Measurements from ENCODE around the gene KCTD11.
"Not testable (repeated sequence)": the region's sequence is repeated elsewhere in the genome, so short reads cannot be mapped to it uniquely, and the experiment has no call there.

KCTD11 gene

DNA sequence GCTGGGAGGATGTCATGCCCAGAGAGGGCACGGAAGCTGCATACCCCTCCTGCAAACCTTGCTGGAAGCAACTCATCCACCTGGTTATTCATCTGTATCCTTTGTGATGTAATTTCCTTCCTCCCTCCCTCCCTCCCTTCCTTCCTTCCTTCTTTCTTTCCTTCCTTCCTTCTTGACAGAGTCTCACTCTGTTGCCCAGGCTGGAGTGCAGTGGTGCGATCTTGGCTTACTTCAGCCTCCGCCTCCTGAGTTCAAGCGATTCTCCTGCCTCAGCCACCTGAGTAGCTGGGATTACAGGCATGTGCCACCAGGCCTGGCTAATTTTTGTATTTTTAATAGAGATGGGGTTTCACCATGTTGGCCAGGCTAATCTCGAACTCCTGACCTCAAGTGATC is 16.6 kb downstream of the KCTD11 start:
- DNase-seq; H3K36me3 ChIP-seq (ENCODE audit: control insufficient read depth in 4 of 4, insufficient read depth in 4 of 4, low read length in 3 of 4); H3K4me3 ChIP-seq (ENCODE audit: control insufficient read depth in 1 of 7, extremely low read depth in 1 of 7, insufficient read depth in 4 of 7, low read depth in 2 of 7, low read length in 6 of 7); H3K27me3 ChIP-seq (replicated peaks in 2 of 5; ENCODE audit: control insufficient read depth in 4 of 5, insufficient read depth in 5 of 5, low read length in 4 of 5); H3K27ac ChIP-seq (ENCODE audit: insufficient read depth in 1 of 2, low read depth in 1 of 2, low read length in 2 of 2, poor library complexity in 1 of 2, severe bottlenecking in 2 of 2); H3K9me3 ChIP-seq (ENCODE audit: control extremely low read depth in 1 of 5, control insufficient read depth in 4 of 5, insufficient read depth in 2 of 5, low read depth in 1 of 5, low read length in 4 of 5); H3K4me1 ChIP-seq (ENCODE audit: control extremely low read depth in 1 of 4, control insufficient read depth in 4 of 4, insufficient read depth in 4 of 4, low read length in 3 of 4): not testable (repeated sequence)
- CTCF ChIA-PET = interaction anchor here (0.9 to 2.0 kb wide), 3 partner anchors 12 to 72 kb away, joined by 3 to 8 read pairs (median 7); no protein-coding TSS in a partner anchor
- 83% methylated on average over 4 of the region's 5 CpGs for WGBS (ENCODE audit: insufficient coverage)
- POLR2A ChIA-PET = interaction anchor here (0.9 kb wide), 1 partner anchor 32 kb away, joined by 3 read pairs; the partner anchor contains the start of gene ACAP1

GRCh38 chr17:7369825-7370224 is 17.9 kb downstream of the KCTD11 start:
- 100% methylated on average over 5 of the region's 5 CpGs for WGBS (ENCODE audit: insufficient coverage)
- ChIA-PET CTCF (interaction anchor here (1.3 to 2.5 kb wide), 3 partner anchors 11 to 22 kb away, joined by 3 to 8 read pairs (median 7); partner anchors contain the start of gene TMEM95), POLR2A (interaction anchor here (0.6 to 0.9 kb wide), 2 partner anchors 11 to 33 kb away, joined by 3 read pairs; partner anchors contain the start of gene ACAP1)
- Histone ChIP-seq H3K4me1 (ENCODE audit: control extremely low read depth in 1 of 4, control insufficient read depth in 4 of 4, insufficient read depth in 4 of 4, low read length in 3 of 4) (no peaks in the 10 kb centered on the region), H3K36me3 (ENCODE audit: control insufficient read depth in 4 of 4, insufficient read depth in 4 of 4, low read length in 3 of 4) (no peaks in the 10 kb centered on the region), H3K4me3 (ENCODE audit: control insufficient read depth in 1 of 7, extremely low read depth in 1 of 7, insufficient read depth in 4 of 7, low read depth in 2 of 7, low read length in 6 of 7) (no peak overlapping the region), H3K27me3 (replicated peaks in 2 of 5; ENCODE audit: control insufficient read depth in 4 of 5, insufficient read depth in 5 of 5, low read length in 4 of 5) (peaks cover 0 to 6% (median 0%) of the 10 kb centered on the region in 5 experiments), H3K27ac (ENCODE audit: insufficient read depth in 1 of 2, low read depth in 1 of 2, low read length in 2 of 2, poor library complexity in 1 of 2, severe bottlenecking in 2 of 2) (no peak overlapping the region), H3K9me3 (ENCODE audit: control extremely low read depth in 1 of 5, control insufficient read depth in 4 of 5, insufficient read depth in 2 of 5, low read depth in 1 of 5, low read length in 4 of 5) (no peaks in the 10 kb centered on the region)
- DNase-seq = no peak

- H3K36me3 ChIP-seq (ENCODE audit: control insufficient read depth in 4 of 4, insufficient read depth in 4 of 4, low read length in 3 of 4) = no peaks in the 10 kb centered on the region
- H3K4me1 ChIP-seq (ENCODE audit: control extremely low read depth in 1 of 4, control insufficient read depth in 4 of 4, insufficient read depth in 4 of 4, low read length in 3 of 4) = no peaks in the 10 kb centered on the region
- WGBS (ENCODE audit: insufficient coverage) = no CpG with 5 or more reads among the region's 4 CpGs
- H3K9me3 ChIP-seq (ENCODE audit: control extremely low read depth in 1 of 5, control insufficient read depth in 4 of 5, insufficient read depth in 2 of 5, low read depth in 1 of 5, low read length in 4 of 5) = no peaks in the 10 kb centered on the region
- ChIA-PET POLR2A (no interaction called here), CTCF (interaction anchor here (0.8 to 2.5 kb wide), 5 partner anchors 10 to 86 kb away, joined by 3 to 8 read pairs (median 3); partner anchors contain the start of gene TMEM95)
- no peak overlapping the region for H3K4me3 ChIP-seq (ENCODE audit: control insufficient read depth in 1 of 7, extremely low read depth in 1 of 7, insufficient read depth in 4 of 7, low read depth in 2 of 7, low read length in 6 of 7)
- DNase-seq = no peak
- no peak overlapping the region for H3K27ac ChIP-seq (ENCODE audit: insufficient read depth in 1 of 2, low read depth in 1 of 2, low read length in 2 of 2, poor library complexity in 1 of 2, severe bottlenecking in 2 of 2)
- H3K27me3 ChIP-seq (replicated peaks in 2 of 5; ENCODE audit: control insufficient read depth in 4 of 5, insufficient read depth in 5 of 5, low read length in 4 of 5) = peaks cover 0 to 6% (median 0%) of the 10 kb centered on the region in 5 experiments
Measured at GRCh38 chr17:7370853-7371252, 18.9 kb downstream of the KCTD11 start.

DNA sequence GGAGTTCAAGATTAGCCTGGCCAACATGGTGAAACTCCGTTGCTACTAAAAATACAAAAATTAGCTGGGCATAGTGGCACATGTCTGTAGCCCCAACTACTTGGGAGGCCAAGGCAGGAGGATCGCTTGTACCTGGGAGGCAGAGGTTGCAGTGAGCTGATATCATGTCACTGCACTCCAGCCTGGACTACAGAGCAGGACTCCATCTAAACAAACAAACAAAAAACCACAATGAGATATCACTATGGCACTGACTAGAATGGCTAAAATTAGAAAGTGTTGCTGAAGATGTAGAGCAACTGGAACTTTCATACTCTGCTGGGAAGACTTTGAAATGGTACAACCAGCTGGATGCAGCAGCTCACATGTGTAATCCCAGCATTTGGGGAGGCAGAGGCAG is 22.4 kb downstream of the KCTD11 start:
- ChIA-PET CTCF (interaction anchor here (1.1 to 3.4 kb wide), 4 partner anchors 8 to 28 kb away, joined by 3 to 13 read pairs (median 4); partner anchors contain the start of gene TMEM95), POLR2A (no interaction called here)
- Histone ChIP-seq H3K36me3 (ENCODE audit: control insufficient read depth in 4 of 4, insufficient read depth in 4 of 4, low read length in 3 of 4) (no peaks in the 10 kb centered on the region), H3K27me3 (replicated peaks in 2 of 5; ENCODE audit: control insufficient read depth in 4 of 5, insufficient read depth in 5 of 5, low read length in 4 of 5) (peaks cover 0 to 4% (median 0%) of the 10 kb centered on the region in 5 experiments), H3K4me3 (ENCODE audit: control insufficient read depth in 1 of 7, extremely low read depth in 1 of 7, insufficient read depth in 4 of 7, low read depth in 2 of 7, low read length in 6 of 7) (no peak overlapping the region), H3K4me1 (ENCODE audit: control extremely low read depth in 1 of 4, control insufficient read depth in 4 of 4, insufficient read depth in 4 of 4, low read length in 3 of 4) (no peaks in the 10 kb centered on the region), H3K27ac (ENCODE audit: insufficient read depth in 1 of 2, low read depth in 1 of 2, low read length in 2 of 2, poor library complexity in 1 of 2, severe bottlenecking in 2 of 2) (no peak overlapping the region), H3K9me3 (ENCODE audit: control extremely low read depth in 1 of 5, control insufficient read depth in 4 of 5, insufficient read depth in 2 of 5, low read depth in 1 of 5, low read length in 4 of 5) (peaks cover 0 to 3% (median 2%) of the 10 kb centered on the region in 5 experiments)
- DNase-seq = no peak
- 93% methylated on average over 2 of the region's 2 CpGs for WGBS (ENCODE audit: insufficient coverage)

DNA sequence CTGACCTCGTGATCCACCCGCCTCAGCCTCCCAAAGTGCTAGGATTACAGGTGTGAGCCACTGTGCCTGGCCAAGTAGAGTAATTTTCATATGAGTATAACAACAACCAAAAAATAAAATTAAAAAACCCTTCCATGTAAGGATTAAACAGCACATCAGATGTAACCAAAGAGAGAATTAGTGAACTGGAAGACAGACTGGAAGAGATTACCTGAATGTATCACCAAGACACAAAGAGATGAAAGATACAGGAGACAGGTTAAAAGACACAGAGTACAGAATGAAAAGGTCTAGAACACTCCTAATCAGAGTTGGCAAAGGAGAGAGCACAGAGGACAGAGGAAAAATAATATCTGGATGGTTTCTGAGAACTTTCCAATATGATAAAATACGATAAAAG is 27.2 kb downstream of the KCTD11 start:
- ChIA-PET CTCF (interaction anchor here (2.0 kb wide), 1 partner anchor 15 kb away, joined by 6 read pairs; the partner anchor contains the start of gene PLSCR3), POLR2A (no interaction called here)
- DNase-seq = no peak
- peaks cover 0 to 25% (median 13%) of the 10 kb centered on the region in 4 experiments for H3K4me1 ChIP-seq (ENCODE audit: control extremely low read depth in 1 of 4, control insufficient read depth in 4 of 4, insufficient read depth in 4 of 4, low read length in 3 of 4)
- no peak overlapping the region for H3K27ac ChIP-seq (ENCODE audit: insufficient read depth in 1 of 2, low read depth in 1 of 2, low read length in 2 of 2, poor library complexity in 1 of 2, severe bottlenecking in 2 of 2)
- H3K36me3 ChIP-seq (ENCODE audit: control insufficient read depth in 4 of 4, insufficient read depth in 4 of 4, low read length in 3 of 4) = no peaks in the 10 kb centered on the region
- peaks cover 2 to 33% (median 23%) of the 10 kb centered on the region in 5 experiments for H3K27me3 ChIP-seq (replicated peaks in 2 of 5; ENCODE audit: control insufficient read depth in 4 of 5, insufficient read depth in 5 of 5, low read length in 4 of 5)
- no peak overlapping the region for H3K4me3 ChIP-seq (ENCODE audit: control insufficient read depth in 1 of 7, extremely low read depth in 1 of 7, insufficient read depth in 4 of 7, low read depth in 2 of 7, low read length in 6 of 7)
- peaks cover 0 to 11% (median 3%) of the 10 kb centered on the region in 5 experiments for H3K9me3 ChIP-seq (ENCODE audit: control extremely low read depth in 1 of 5, control insufficient read depth in 4 of 5, insufficient read depth in 2 of 5, low read depth in 1 of 5, low read length in 4 of 5)
- WGBS (ENCODE audit: insufficient coverage) = no CpG with 5 or more reads among the region's 3 CpGs

- DNase-seq = no peak
- peaks cover 0 to 11% (median 3%) of the 10 kb centered on the region in 5 experiments for H3K9me3 ChIP-seq (ENCODE audit: control extremely low read depth in 1 of 5, control insufficient read depth in 4 of 5, insufficient read depth in 2 of 5, low read depth in 1 of 5, low read length in 4 of 5)
- H3K36me3 ChIP-seq (ENCODE audit: control insufficient read depth in 4 of 4, insufficient read depth in 4 of 4, low read length in 3 of 4) = no peaks in the 10 kb centered on the region
- H3K27me3 ChIP-seq (replicated peaks in 2 of 5; ENCODE audit: control insufficient read depth in 4 of 5, insufficient read depth in 5 of 5, low read length in 4 of 5) = peaks cover 2 to 38% (median 23%) of the 10 kb centered on the region in 5 experiments
- H3K4me3 ChIP-seq (ENCODE audit: control insufficient read depth in 1 of 7, extremely low read depth in 1 of 7, insufficient read depth in 4 of 7, low read depth in 2 of 7, low read length in 6 of 7) = peak overlapping the region in 4 of 7 experiments; percentile 42 to 75 (median 52)
- no peak overlapping the region for H3K27ac ChIP-seq (ENCODE audit: insufficient read depth in 1 of 2, low read depth in 1 of 2, low read length in 2 of 2, poor library complexity in 1 of 2, severe bottlenecking in 2 of 2)
- CTCF ChIA-PET = interaction anchor here (0.8 to 2.0 kb wide), 3 partner anchors 10 to 24 kb away, joined by 3 to 6 read pairs (median 5); partner anchors contain the start of gene PLSCR3
- WGBS (ENCODE audit: insufficient coverage) = 45% methylated on average over 6 of the region's 7 CpGs
- POLR2A ChIA-PET = no interaction called here
- H3K4me1 ChIP-seq (ENCODE audit: control extremely low read depth in 1 of 4, control insufficient read depth in 4 of 4, insufficient read depth in 4 of 4, low read length in 3 of 4) = peaks cover 0 to 31% (median 18%) of the 10 kb centered on the region in 4 experiments
Measured at GRCh38 chr17:7380321-7380720, 28.4 kb downstream of the KCTD11 start.

Measured in common myeloid progenitor, CD34-positive (primary cell).